Ecto neural progenitor cell (in vitro differentiated cells): Measurements from ENCODE around the gene VPS33B.

Experiments
- DNase-seq: peaks from one replicate; pipeline ENCODE4 v3.0.0-alpha.2; 2018; ENCODE audit warnings: low spot score

The VPS33B gene

GRCh38 chr15:90974216-90974615, 48.2 kb downstream of the VPS33B start:
- no peak for DNase-seq

GRCh38 chr15:90972133-90972532, 50.3 kb downstream of the VPS33B start:
- DNase-seq, result no peak

GRCh38 chr15:90970274-90970673, 52.1 kb downstream of the VPS33B start:
- no peak for DNase-seq

GRCh38 chr15:90968434-90968833, 54.0 kb downstream of the VPS33B start:
- DNase-seq, result no peak

- no peak for DNase-seq
Observed at GRCh38 chr15:90967206-90967605, 55.2 kb downstream of the VPS33B start.

- no peak for DNase-seq
Observed at GRCh38 chr15:90966262-90966661, 56.1 kb downstream of the VPS33B start.

- no peak for DNase-seq
Observed at GRCh38 chr15:90962021-90962420, 60.4 kb downstream of the VPS33B start.

- DNase-seq, result no peak
Observed at GRCh38 chr15:90960298-90961091, 61.9 kb downstream of the VPS33B start.

GRCh38 chr15:90959894-90960293, 62.5 kb downstream of the VPS33B start:
- DNase-seq, result no peak

- DNase-seq, result no peak
Observed at GRCh38 chr15:90959028-90959595, 63.3 kb downstream of the VPS33B start.

GRCh38 chr15:90957791-90958190, 64.6 kb downstream of the VPS33B start:
- DNase-seq, result no peak

GRCh38 chr15:90957031-90957790, 65.2 kb downstream of the VPS33B start:
- peak; percentile 72 for DNase-seq

- DNase-seq, result peak; percentile 92
Observed at GRCh38 chr15:90956274-90957030, 65.9 kb downstream of the VPS33B start.

- no peak for DNase-seq
Observed at GRCh38 chr15:90955624-90956273, 66.6 kb downstream of the VPS33B start.

GRCh38 chr15:90954712-90955623, 67.4 kb downstream of the VPS33B start, which contains the start of gene RCCD1:
RCCD1 (plus strand) TSS chr15:90954884; CDS start chr15:90956735, 1,851 bp downstream.
- DNase-seq, result peak; percentile 93

GRCh38 chr15:90953947-90954711, 68.3 kb downstream of the VPS33B start:
- no peak for DNase-seq

GRCh38 chr15:90952901-90953677, 69.3 kb downstream of the VPS33B start:
- DNase-seq, result no peak

GRCh38 chr15:90950676-90951075, 71.7 kb downstream of the VPS33B start:
- DNase-seq, result no peak
